H1 (cell line): ENCODE measurements around the gene OPCML. TPM values are rescaled to one million over a fixed set of nuclear protein-coding genes. Genes with fewer than 3 reads are reported as not detected.

ENCODE experiments used
- CTCF ChIA-PET: fragments of 300-600 bp; sonication (Branson Sonifier 250); formaldehyde crosslinking; loops from one replicate; lab custom pipeline; 2021; ENCODE audit not compliant: partially characterized antibody; lab: Charles Lee
- POLR2A ChIA-PET: fragments of 300-600 bp; sonication (Branson Sonifier 250); formaldehyde crosslinking; loops from one replicate; lab custom pipeline; 2021; ENCODE audit warnings: inconsistent platforms; ENCODE audit not compliant: partially characterized antibody; lab: Charles Lee
- DNase-seq, 2 experiments: peaks; one replicate each; pipeline versions ENCODE4 v3.0.0 to v3.0.0-alpha.2; 2010 to 2022; ENCODE audit warnings: low spot score in 2 of 2, low read depth in 1 of 2, mixed read lengths in 1 of 2
- FAIRE-seq: peaks from 2 replicates; lab custom pipeline; 2011; peaks lifted over from hg19 to GRCh38; lab: Jason Lieb, UNC
- H2AFZ ChIP-seq: 2 replicates; pipeline ENCODE4 v1.8.1; 2012; ENCODE audit warnings: low read length, inconsistent platforms
- H2AK5ac ChIP-seq: 2 replicates; pipeline ENCODE4 v1.6.1; 2013; ENCODE audit warnings: low read depth, low read length
- H2BK120ac ChIP-seq: replicated peaks from 2 replicates; pipeline ENCODE3; 2013; ENCODE audit warnings: low read depth, low read length, inconsistent platforms
- H2BK12ac ChIP-seq: 2 replicates; pipeline ENCODE4 v1.6.1; 2013; ENCODE audit warnings: low read depth, low read length
- H2BK15ac ChIP-seq: 2 replicates; pipeline ENCODE4 v1.6.1; 2013; ENCODE audit warnings: low read length
- H2BK20ac ChIP-seq: 2 replicates; pipeline ENCODE4 v1.6.1; 2013; ENCODE audit warnings: low read length
- H2BK5ac ChIP-seq: 2 replicates; pipeline ENCODE4 v1.6.1; 2013; ENCODE audit warnings: low read depth, low read length
- H3K14ac ChIP-seq: 2 replicates; pipeline ENCODE4 v1.6.1; 2013; ENCODE audit warnings: inconsistent platforms; ENCODE audit not compliant: insufficient read length
- H3K18ac ChIP-seq: 2 replicates; pipeline ENCODE4 v1.6.1; 2013; ENCODE audit warnings: low read length; ENCODE audit errors: extremely low read depth
- H3K23ac ChIP-seq: 2 replicates; pipeline ENCODE4 v1.6.1; 2013; ENCODE audit warnings: inconsistent platforms; ENCODE audit not compliant: insufficient read length
- H3K23me2 ChIP-seq: 2 replicates; pipeline ENCODE4 v1.6.1; 2013; ENCODE audit warnings: low read depth, low read length
- H3K27ac ChIP-seq: 2 replicates; pipeline ENCODE4 v1.6.1; 2011; ENCODE audit warnings: low read depth, low read length, inconsistent platforms
- H3K27me3 ChIP-seq, 4 experiments: replicated peaks in 1 of 4; 1 replicate in 1 of 4; 2 replicates in 3 of 4; pipeline versions ENCODE4 v1.6.1 to v1.8.1; 2011 to 2013; ENCODE audit warnings: low read length in 3 of 4, mild to moderate bottlenecking in 3 of 4, inconsistent platforms in 2 of 4, mixed read lengths in 2 of 4, moderate library complexity in 1 of 4; ENCODE audit not compliant: control insufficient read depth in 3 of 4, insufficient read depth in 3 of 4; ENCODE audit errors: extremely low read depth in 1 of 4
- H3K36me3 ChIP-seq, 4 experiments: 2 replicates each; pipeline versions ENCODE4 v1.6.1 to v1.8.1; 2011 to 2013; ENCODE audit warnings: mild to moderate bottlenecking in 4 of 4, low read length in 3 of 4, moderate library complexity in 2 of 4, control low read depth in 1 of 4, inconsistent platforms in 1 of 4; ENCODE audit not compliant: insufficient read depth in 4 of 4, control insufficient read depth in 2 of 4
- H3K4ac ChIP-seq: replicated peaks from 2 replicates; pipeline ENCODE3; 2013; ENCODE audit warnings: low read length, low read depth, mixed read lengths, inconsistent platforms; ENCODE audit not compliant: insufficient read length
- H3K4me1 ChIP-seq, 4 experiments: replicated peaks in 1 of 4; 1 replicate in 1 of 4; 2 replicates in 3 of 4; pipeline versions ENCODE4 v1.6.1 to v1.8.1; 2011 to 2013; ENCODE audit warnings: low read length in 3 of 4, inconsistent platforms in 2 of 4, mixed read lengths in 1 of 4; ENCODE audit not compliant: insufficient read depth in 4 of 4, control insufficient read depth in 3 of 4
- H3K4me2 ChIP-seq, 2 experiments: 2 replicates each; pipeline versions ENCODE4 v1.6.1 to v1.8.1; 2011 to 2013; ENCODE audit warnings: low read depth in 2 of 2, low read length in 2 of 2, control low read depth in 1 of 2, inconsistent platforms in 1 of 2, mild to moderate bottlenecking in 1 of 2; ENCODE audit not compliant: insufficient read depth in 1 of 2
- H3K4me3 ChIP-seq, 4 experiments: fragments of 200-600, 300-600 bp in 1 of 4; sonication (generic), shearing (Covaris generic), sonication (Bioruptor Twin) in 1 of 4; 2 replicates each; pipeline versions ENCODE4 v1.5.1 to v1.8.1; 2011 to 2016; ENCODE audit warnings: low read length in 4 of 4, low read depth in 3 of 4, control low read depth in 2 of 4, inconsistent platforms in 2 of 4, mild to moderate bottlenecking in 2 of 4, mixed read lengths in 1 of 4, moderate library complexity in 1 of 4; ENCODE audit not compliant: insufficient read depth in 2 of 4; ENCODE audit errors: extremely low read depth in 1 of 4
- H3K56ac ChIP-seq: replicated peaks from 2 replicates; pipeline ENCODE3; 2013; ENCODE audit warnings: low read depth, mild to moderate bottlenecking, mixed read lengths, low read length, inconsistent platforms; ENCODE audit not compliant: insufficient read length
- H3K79me1 ChIP-seq: 2 replicates; pipeline ENCODE4 v1.6.1; 2013; ENCODE audit warnings: low read depth, low read length, control low read depth
- H3K79me2 ChIP-seq, 2 experiments: 2 replicates each; pipeline versions ENCODE4 v1.6.1 to v1.8.1; 2012 to 2013; ENCODE audit warnings: low read length in 2 of 2, mild to moderate bottlenecking in 2 of 2, inconsistent platforms in 1 of 2; ENCODE audit not compliant: insufficient read depth in 2 of 2, control insufficient read depth in 1 of 2
- H3K9ac ChIP-seq, 4 experiments: replicated peaks in 1 of 4; 1 replicate in 1 of 4; 2 replicates in 3 of 4; pipeline versions ENCODE4 v1.6.1 to v1.8.1; 2011 to 2013; ENCODE audit warnings: low read depth in 3 of 4, low read length in 3 of 4, control low read depth in 2 of 4, mild to moderate bottlenecking in 2 of 4, moderate library complexity in 2 of 4, inconsistent platforms in 1 of 4; ENCODE audit errors: extremely low read depth in 1 of 4
- H3K9me3 ChIP-seq, 2 experiments: 2 replicates each; pipeline versions ENCODE4 v1.6.1 to v1.8.1; 2012 to 2013; ENCODE audit warnings: mild to moderate bottlenecking in 2 of 2, moderate library complexity in 2 of 2, control low read depth in 1 of 2, inconsistent platforms in 1 of 2, low read depth in 1 of 2, low read length in 1 of 2, mixed read lengths in 1 of 2; ENCODE audit not compliant: insufficient read depth in 2 of 2
- H4K20me1 ChIP-seq, 2 experiments: replicated peaks in 1 of 2; 2 replicates each; pipeline versions ENCODE3 to v1.8.1; 2011 to 2013; ENCODE audit warnings: inconsistent platforms in 2 of 2, low read length in 2 of 2, mild to moderate bottlenecking in 1 of 2; ENCODE audit not compliant: insufficient read depth in 2 of 2, control insufficient read depth in 1 of 2
- H4K5ac ChIP-seq: 2 replicates; pipeline ENCODE4 v1.6.1; 2013; ENCODE audit warnings: low read length, low read depth, mixed read lengths, inconsistent platforms; ENCODE audit not compliant: insufficient read length
- H4K8ac ChIP-seq: 2 replicates; pipeline ENCODE4 v1.8.0; 2013; ENCODE audit warnings: mild to moderate bottlenecking, moderate library complexity, low read length, inconsistent platforms; ENCODE audit not compliant: insufficient read depth; ENCODE audit errors: extremely low read depth
- H4K91ac ChIP-seq: replicated peaks from 2 replicates; pipeline ENCODE3; 2013; ENCODE audit warnings: low read length, mixed read lengths, inconsistent platforms; ENCODE audit not compliant: insufficient read length
- CBX8 ChIP-seq: fragments of 300-800, 300-1000 bp; sonication (generic); IDR thresholded peaks from 2 replicates; pipeline ENCODE4 v1.7.1; 2016; ENCODE audit warnings: low read depth, low read length, borderline replicate concordance
- CHD1 ChIP-seq: IDR thresholded peaks from 2 replicates; pipeline ENCODE4 v1.6.1; 2012; ENCODE audit warnings: low read depth, low read length, improper control_type of control experiment
- CTBP2 ChIP-seq: IDR thresholded peaks from 2 replicates; pipeline ENCODE4 v1.7.0; 2011; ENCODE audit warnings: borderline replicate concordance, mild to moderate bottlenecking, moderate library complexity, mixed read lengths, low read length; ENCODE audit not compliant: insufficient read depth, insufficient read length
- EGR1 ChIP-seq: IDR thresholded peaks from 2 replicates; pipeline ENCODE4 v1.6.1; 2011; ENCODE audit warnings: low read depth, low read length, borderline replicate concordance
- FOSL1 ChIP-seq: IDR thresholded peaks from 2 replicates; pipeline ENCODE4 v1.6.1; 2011; ENCODE audit warnings: mild to moderate bottlenecking, low read depth, low read length, moderate library complexity; ENCODE audit not compliant: insufficient read depth
- KDM5A ChIP-seq: fragments of 200-600 bp; IDR thresholded peaks from 2 replicates; pipeline ENCODE4 v1.7.1; 2012; ENCODE audit warnings: mild to moderate bottlenecking, low read length, inconsistent platforms, mixed read lengths
- PHF8 ChIP-seq: fragments of 200-600 bp; sonication (generic); conservative IDR thresholded peaks from 2 replicates; pipeline ENCODE4 v1.7.1; 2012; ENCODE audit warnings: low read depth, mild to moderate bottlenecking, inconsistent platforms, low read length, moderate library complexity
- RAD21 ChIP-seq, 2 experiments: IDR thresholded peaks in 1 of 2; conservative IDR thresholded peaks in 1 of 2; 2 replicates each; pipeline ENCODE4 v1.6.1; 2011; ENCODE audit warnings: low read depth in 2 of 2, low read length in 2 of 2, improper control_type of control experiment in 1 of 2, inconsistent platforms in 1 of 2, mild to moderate bottlenecking in 1 of 2, moderate library complexity in 1 of 2
- SAP30 ChIP-seq: fragments of 300-600 bp; sonication (generic); IDR thresholded peaks from 2 replicates; pipeline ENCODE4 v1.7.1; 2012; ENCODE audit warnings: low read length, moderate library complexity, mild to moderate bottlenecking, inconsistent platforms; ENCODE audit not compliant: insufficient read depth, insufficient replicate concordance
- SIX5 ChIP-seq: IDR thresholded peaks from 2 replicates; pipeline ENCODE4 v1.6.1; 2011; ENCODE audit warnings: mild to moderate bottlenecking, low read depth, low read length
- TAF1 ChIP-seq: IDR thresholded peaks from 2 replicates; pipeline ENCODE4 v1.6.1; 2011; ENCODE audit warnings: mild to moderate bottlenecking, low read depth, low read length
- YY1 ChIP-seq: IDR thresholded peaks from 2 replicates; pipeline ENCODE4 v1.6.1; 2011; ENCODE audit warnings: low read depth, mild to moderate bottlenecking, low read length
- WGBS, 2 experiments: shearing (Covaris generic) in 1 of 2; methylation state at CpG; one replicate each; pipeline versions ENCODE4 v1.1.6 to v1.1.7; 2013 to 2015; ENCODE audit warnings: low lambda C conversion rate in 2 of 2, mixed read lengths in 2 of 2, inconsistent platforms in 1 of 2, low coverage in 1 of 2, missing lambda C conversion rate in 1 of 2; ENCODE audit not compliant: insufficient replicate concordance in 2 of 2, insufficient coverage in 1 of 2, insufficient read length in 1 of 2; ENCODE audit errors: extremely low coverage in 1 of 2, missing lambda C conversion rate in 1 of 2; 5-methylcytosine and 5-hydroxymethylcytosine counted together
- polyA plus RNA-seq, 7 experiments: library from polyadenylated mRNA; depleted of rRNA in 3 of 7; stranded (reverse) in 5 of 7; unstranded in 2 of 7; fragments of >200 nt in 5 of 7; fragments of 200-250 nt in 2 of 7; gene quantifications; 1 replicate in 5 of 7; 2 replicates in 1 of 7; 4 replicates in 1 of 7; pipeline versions ENCODE4 v1.2.1 to v1.2.3, GENCODE V29; 2011 to 2013; ENCODE audit warnings: missing spikeins in 2 of 7, mixed read lengths in 2 of 7
- total RNA-seq: library from RNA; stranded (reverse); fragmentation: NEBNext Ultra II Directional; extraction: Animal tissue kit (Norgen Biotek cat#: 25700); gene quantifications from 2 replicates; pipeline ENCODE4 v1.2.1, GENCODE V29; 2021
- TF ChIP-seq, protein P1 (sequence below): IDR thresholded peaks from 2 replicates; pipeline ENCODE4 v1.6.1; 2012; ENCODE audit warnings: inconsistent platforms

OPCML gene
- total and polyA plus RNA-seq, 2 of the 8 experiments (the other 6 are each of a cell fraction or from before 2014, with no cell fraction given) = 2.3 to 3.1 TPM

DNA sequence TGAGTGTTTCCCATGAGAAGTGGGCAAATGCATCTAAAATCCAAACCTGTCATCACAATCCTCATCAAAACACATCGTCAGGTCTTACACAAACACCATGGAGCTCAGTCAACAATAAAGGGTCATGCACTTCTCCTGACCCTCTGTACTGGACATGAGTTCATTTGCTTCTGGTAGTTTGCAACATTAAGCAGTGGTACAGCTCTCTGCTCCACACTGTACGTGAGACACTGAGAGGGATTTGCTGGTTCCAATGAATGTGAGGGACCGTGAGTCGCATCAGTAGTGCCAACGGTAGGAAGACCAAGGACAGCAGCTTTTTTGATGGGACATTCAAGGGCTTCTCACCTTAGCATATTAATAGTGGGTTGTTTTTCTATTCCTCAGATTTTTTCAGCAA is 752.3 kb downstream of the OPCML start:
- DNase-seq (no peak), FAIRE-seq (peak; percentile 60)
- no peaks in the 10 kb centered on the region for H3K9me3 ChIP-seq
- ChIA-PET CTCF (interaction anchor here (0.7 to 1.2 kb wide), 3 partner anchors 10 to 162 kb away, joined by 3 to 4 read pairs (median 4); no protein-coding TSS in a partner anchor), POLR2A (no interaction called here)
- no peaks in the 10 kb centered on the region for H4K20me1 ChIP-seq
- peak overlapping the region; percentile 48; the same call in 1 of the 2 replicates for H2BK20ac ChIP-seq
- no peak overlapping the region for H3K14ac ChIP-seq
- peaks cover 3 to 12% (median 7%) of the 10 kb centered on the region in 4 experiments; a peak in 5 of 7 replicates for H3K4me1 ChIP-seq
- H3K4me2 ChIP-seq = no peak overlapping the region
- H3K79me1 ChIP-seq = no peaks in the 10 kb centered on the region
- no peak overlapping the region for H3K4me3 ChIP-seq
- peak overlapping the region; percentile 51; the same call in 1 of the 2 replicates for H2BK12ac ChIP-seq
- no peak overlapping the region for H4K5ac ChIP-seq
- H3K18ac ChIP-seq = no peak overlapping the region
- WGBS, 2 experiments = 90% methylated on average over 5 of the region's 5 CpGs; no CpG with 5 or more reads in 1 of the 2 experiments
- no peaks in the 10 kb centered on the region; a peak in 1 of 7 replicates for H3K27me3 ChIP-seq
- H2BK5ac ChIP-seq = no peak overlapping the region
- H2AK5ac ChIP-seq = no peak overlapping the region
- no peaks in the 10 kb centered on the region for H3K36me3 ChIP-seq
- H3K56ac ChIP-seq = no peak overlapping the region
- no peak overlapping the region for H3K27ac ChIP-seq
- no peaks in the 10 kb centered on the region for H3K79me2 ChIP-seq
- no peak overlapping the region for H2BK120ac ChIP-seq
- no peak overlapping the region for H3K4ac ChIP-seq
- no peak overlapping the region for H3K23ac ChIP-seq
- H4K91ac ChIP-seq = no peak overlapping the region
- H3K23me2 ChIP-seq = no peaks in the 10 kb centered on the region
- 0 out of 2 replicates have a peak overlapping the region, but pooled peaks have one; percentile 62 for H2BK15ac ChIP-seq
- H3K9ac ChIP-seq = no peak overlapping the region
- no peak overlapping the region for H4K8ac ChIP-seq
- H2AFZ ChIP-seq = no peak overlapping the region
- TF ChIP-seq CHD1 (no peak), RAD21 (IDR thresholded peaks at IDR 0.05 in 1 of 2, conservative IDR thresholded peaks at IDR 0.05 in 1 of 2; ENCODE audit: low read depth in 2 of 2, low read length in 2 of 2) (no peak), TAF1 (no peak), EGR1 (no peak), PHF8 (no peak), YY1 (no peak), SIX5 (no peak), KDM5A (no peak), CTBP2 (no peak), SAP30 (no peak), FOSL1 (no peak), CBX8 (no peak)
- TF ChIP-seq, protein P1, sequence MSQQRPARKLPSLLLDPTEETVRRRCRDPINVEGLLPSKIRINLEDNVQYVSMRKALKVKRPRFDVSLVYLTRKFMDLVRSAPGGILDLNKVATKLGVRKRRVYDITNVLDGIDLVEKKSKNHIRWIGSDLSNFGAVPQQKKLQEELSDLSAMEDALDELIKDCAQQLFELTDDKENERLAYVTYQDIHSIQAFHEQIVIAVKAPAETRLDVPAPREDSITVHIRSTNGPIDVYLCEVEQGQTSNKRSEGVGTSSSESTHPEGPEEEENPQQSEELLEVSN = no peak
